OCI-M1 (cell line): Measurements from ENCODE around the gene TM2D1.
A peak's percentile ranks its signal among the peaks of the same experiment; 100 is the strongest.

ENCODE experiments used
- DNase-seq: peaks from one replicate; lab custom pipeline; 2025; lab: John Stamatoyannopoulos, UW

TM2D1 gene

DNA sequence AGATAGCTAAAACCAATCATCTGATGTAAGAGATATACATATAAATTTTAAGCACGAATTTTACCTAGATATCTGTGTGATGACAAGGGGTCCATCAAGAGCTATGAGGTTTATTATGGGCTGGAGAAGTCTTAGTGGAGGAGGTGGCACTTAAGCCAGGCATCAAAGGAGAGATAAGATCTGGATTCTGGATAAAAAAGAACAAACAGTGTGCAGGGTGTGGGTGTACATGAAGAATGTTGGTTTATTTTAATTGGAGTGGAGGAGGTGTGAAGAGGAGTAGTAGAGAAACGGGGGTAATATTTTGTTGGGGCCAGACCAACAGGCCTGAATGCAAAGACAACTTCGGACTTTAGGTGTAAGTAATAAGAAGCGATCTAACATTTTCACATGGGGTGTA lies 80.6 kb downstream of the TM2D1 start:
- DNase-seq: no peak

DNA sequence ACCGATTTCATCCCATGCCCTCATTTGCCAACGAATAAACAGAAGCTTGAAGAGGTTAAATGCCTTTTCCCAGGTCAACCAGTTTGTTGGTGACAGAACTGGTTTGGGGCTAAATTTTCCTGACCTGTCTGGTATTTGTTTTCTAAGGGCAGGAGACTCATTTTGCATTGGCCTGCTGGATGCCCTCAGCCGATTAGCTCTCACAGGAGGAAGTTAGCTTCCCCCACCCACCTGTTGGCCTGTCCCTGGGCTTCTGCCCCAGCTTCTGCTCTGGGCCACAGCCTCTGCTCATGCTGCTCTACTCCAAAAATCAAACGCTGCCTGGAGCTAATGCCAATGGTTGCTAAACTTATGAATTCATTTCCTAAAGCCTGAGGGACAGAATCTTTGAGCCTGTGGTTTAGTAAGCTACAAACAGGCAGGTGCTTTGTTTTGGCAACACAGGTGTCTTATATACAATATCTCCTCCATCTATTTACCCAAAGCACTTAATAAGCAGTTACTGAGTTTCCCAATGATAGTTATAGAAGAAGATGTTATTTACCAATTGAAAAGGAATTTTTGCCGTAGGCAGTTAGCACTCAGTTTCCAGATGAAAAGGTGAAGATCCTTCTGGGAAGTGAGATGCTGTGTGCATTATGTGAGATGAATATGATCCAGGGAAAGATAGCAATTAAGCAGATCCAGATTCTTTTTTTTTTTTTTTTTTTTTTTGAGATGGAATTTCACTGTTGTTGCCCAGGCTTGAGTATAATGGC lies 82.3 kb downstream of the TM2D1 start:
- no peak for DNase-seq

DNA sequence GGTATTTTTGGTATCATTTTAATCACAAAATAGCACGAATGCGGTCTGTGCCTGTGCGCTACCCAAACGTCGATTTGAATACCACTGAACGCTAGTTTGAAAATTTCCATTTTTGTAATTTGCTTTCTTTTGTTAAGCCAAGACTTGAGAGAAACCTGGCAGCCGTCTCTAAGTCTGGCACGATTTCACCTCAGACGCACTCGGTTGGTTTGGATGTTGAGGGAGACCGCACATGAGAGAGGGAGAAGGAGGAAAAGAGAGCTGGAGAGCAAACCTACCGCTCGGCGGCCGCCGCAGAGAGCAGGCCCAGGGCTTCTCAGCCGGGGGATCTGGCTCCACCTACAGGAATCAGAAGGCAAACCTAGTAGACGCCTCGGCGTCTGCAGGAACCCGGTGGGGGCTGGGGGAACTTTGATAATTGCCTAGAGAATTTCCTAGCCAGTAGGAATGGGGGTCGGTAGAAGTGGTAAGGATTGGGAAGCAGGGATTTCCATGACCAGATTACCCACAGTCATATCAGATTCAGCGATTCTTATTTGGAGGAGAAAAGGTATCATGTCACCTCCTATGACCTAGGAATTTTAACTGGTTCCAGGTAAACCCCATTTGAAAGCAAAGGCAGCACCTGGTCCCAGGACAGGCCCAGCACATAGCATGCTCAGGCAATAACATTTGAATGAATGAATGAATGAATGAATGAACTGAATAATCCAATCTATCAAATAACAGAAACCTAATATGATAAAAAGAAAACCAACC lies 83.2 kb downstream of the TM2D1 start:
- peak; percentile 69 for DNase-seq

DNA sequence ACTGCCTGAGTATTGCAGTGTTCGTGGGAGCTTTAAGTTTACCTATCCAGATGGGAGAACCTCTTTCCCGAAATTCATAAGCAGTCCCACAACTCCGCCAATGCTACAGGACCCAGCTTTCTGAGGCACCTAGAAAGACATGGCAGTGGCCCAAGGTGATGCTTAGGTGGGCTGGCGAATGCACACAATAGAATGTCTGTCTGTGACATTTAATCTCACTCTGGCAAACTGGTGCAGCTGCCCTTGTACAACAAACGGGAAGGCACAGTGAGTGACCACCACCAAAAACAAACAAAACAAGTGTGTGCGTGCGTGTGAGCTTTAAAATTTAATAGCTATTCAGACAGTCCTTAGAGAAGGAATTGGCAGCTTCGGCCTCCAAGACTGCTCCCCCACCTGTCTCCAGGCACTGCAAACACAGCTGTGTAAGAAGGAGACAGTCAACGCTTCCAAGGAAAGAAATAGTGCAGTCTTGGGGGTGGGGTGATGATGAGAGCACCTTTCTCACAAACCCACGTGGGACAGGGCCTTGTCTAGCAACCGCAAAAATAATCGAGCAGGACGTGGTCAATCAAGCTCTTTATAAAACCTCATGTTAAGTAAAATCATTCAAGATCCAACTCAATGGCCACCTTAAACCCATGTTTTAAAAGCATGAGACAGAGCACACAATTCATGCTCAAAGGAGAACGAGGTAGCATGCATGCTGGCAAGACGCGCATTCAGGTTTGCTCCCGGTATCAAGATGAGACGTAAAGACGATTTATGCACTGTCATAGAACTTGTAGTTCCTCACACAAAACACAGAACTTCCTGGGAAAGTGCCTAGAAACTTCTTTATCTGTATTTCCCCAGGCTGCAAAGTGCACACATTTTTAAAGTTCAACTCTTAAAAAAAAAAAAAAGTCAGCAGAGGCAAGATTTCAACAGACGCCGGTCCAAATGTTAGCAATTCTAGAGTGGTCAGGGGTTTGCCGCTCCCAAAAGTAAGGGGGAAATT lies 84.1 kb downstream of the TM2D1 start:
- DNase-seq: peak; percentile 66

DNA sequence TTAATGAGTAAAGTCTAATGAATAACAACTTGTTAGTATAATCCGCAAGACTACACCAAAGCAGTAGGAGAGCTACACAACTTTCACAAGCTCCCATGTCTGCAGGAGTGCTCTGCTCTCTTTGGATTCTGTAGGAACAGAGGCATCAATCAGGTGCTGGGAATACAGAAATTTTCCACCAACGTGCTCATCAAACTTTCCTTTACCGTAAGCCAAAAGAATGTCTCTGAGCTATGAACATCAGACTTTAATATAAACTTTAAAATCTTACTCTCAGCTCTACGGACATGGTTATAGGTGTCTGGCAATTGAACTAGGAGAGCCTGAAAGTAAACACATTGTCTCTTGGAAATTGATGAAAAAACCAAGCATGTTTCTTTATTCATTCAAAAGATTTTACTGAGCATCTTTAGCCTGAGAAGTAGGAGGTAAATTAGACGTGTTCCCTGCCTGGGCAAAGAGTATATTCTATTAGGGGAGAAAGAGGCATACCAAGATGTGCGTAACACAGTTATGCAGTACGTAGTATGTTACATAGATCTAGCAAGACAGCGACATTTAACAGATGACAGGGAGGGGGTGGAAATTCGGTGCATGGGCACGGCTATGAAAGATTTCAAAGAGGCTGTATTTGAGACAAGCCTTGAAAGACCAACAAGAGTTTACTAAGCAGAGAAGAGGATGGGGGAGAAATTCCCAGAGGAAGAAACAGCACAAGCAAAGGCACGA lies 85.2 kb downstream of the TM2D1 start:
- DNase-seq: no peak

DNA sequence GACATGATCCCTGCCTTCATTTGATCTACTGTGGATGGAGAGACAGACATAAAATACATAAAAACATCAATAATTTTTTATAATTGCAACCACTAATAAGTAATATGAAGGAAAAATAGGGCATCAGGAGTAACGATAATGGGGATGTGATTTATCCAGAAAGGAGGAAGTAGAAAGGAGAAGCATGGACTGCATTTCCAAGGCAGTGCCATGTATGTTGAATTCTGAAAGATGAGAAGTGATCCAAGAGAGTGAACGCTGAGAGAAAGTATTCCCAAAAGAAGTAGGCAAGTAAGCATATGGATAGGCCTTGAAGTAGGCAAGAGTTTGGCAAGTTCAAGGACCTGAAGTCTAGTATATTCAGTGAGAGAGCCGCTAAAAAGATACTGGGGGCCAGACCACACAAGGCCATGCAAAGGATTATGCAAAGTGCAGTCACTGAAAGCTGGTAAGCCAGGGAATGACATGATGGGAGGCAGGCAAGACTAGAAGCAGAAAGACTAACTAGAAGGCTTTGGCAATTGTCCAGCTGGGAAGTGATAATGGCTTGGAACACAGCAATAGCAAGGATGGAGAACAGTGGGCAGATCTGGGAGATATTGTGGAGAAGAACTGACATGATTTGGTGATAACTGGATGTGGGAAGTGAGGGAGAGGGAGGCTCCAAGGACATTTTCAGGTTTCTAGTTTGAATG lies 85.9 kb downstream of the TM2D1 start:
- no peak for DNase-seq

DNA sequence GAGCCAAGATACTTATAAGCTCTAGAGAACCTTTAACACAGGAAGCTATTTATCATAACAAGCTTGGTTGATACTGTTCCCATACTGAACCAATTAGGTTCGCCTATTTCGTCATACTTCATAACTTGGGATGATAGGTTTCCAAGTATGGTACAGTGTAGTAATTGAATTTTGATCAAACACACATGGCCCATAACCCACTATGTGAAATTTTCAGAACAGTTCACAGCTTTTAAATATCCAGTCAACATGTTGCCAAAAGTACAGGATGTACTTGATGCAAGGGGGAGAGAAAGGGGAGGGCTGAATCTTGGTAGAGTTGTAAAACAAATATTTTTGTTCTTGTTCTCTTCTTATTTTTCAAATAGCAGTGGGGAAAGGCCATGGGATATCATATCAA lies 86.6 kb downstream of the TM2D1 start:
- no peak for DNase-seq

DNA sequence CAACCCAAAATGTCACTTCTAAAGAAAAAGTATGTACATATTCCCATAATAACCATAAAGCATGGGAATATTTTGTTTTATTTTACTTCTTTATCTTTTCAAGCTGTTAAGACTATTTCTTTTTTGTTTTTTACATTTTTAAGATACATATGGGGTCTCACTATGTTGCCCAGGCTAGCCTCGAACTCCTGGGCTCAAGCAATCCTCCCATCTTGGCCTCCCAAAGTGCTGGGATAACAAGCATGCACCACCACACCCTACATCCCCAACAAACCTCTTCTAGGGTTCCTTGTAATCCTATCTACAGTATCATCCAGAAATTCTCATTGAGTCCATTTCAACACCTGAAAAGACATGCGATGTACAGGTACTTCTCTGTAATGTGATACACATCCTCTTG lies 87.5 kb downstream of the TM2D1 start:
- DNase-seq: no peak

DNA sequence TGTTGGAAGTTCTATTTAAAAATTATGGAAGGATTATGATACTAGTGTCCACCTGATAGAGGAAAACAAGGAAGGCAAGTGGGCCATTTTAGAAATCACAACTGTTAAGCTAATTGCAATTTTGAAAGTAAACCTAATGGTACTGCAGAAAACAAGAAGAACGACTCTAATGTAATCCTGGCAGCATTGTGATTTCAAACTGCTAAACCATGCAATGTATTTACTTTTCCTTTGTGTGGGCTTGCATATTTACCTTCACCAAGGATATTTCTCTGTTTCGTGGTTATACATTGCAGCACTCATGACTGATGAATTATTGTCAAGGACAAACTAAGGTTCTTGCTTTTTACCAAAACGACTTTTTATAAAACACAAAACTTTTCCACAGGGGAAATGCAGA lies 88.1 kb downstream of the TM2D1 start:
- no peak for DNase-seq

DNA sequence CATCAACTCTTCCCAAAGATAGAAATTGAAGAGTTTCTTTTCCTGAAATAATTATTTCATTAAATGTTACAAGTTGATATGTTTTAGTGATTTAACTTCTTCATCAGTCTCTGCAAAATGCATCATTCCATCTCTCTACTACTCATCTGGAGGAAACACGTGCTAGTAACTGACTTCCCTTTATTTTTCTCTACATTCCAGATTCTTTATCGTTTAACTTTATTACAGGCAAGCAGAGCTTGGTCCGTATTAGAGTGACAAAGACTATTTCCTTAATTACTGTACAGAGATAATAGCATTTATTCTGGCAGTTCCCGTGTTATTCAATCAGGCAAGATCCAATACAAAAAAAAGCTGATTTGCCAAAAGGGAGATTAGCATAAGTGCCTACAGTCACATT lies 88.6 kb downstream of the TM2D1 start:
- no peak for DNase-seq

DNA sequence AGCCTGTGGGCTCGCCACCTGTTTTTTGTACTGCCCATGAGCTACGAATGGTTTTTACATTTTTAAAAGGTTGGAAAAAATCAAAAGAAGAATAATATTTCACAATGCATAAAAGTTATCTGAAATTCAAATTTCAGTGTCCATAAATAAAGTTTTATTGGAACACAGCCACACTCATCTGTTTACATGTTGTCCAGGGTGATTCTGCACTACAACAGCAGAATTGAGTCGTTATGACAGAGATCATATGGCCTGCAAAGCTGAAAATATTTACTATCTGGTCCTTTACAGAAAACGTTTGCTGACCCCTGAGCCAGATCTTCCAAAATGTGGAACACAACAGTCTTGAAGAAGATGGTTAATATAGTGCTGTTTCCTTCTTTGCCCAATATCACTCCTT lies 89.4 kb downstream of the TM2D1 start:
- DNase-seq: no peak

DNA sequence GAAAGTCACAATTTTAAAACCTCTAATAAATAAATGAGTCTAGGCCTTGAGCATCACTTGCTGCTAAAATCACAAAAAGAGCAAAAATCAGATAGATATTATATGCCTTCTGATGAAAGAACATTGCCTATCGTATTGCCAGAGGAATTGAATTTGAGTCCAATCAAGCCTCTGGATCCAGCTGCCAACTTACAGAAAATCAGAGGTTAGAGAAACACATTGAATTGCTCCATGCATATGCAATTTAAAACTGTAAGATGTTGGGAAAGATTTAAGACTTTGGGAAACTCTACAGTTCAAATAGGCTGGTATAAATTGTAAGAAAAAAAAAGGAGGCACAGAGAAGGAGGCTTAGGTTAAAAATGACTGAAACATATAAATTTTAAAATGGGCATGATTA lies 93.5 kb downstream of the TM2D1 start:
- DNase-seq: no peak
